ENCODE data around the gene NT5DC4. TPM values are rescaled to one million over a fixed set of nuclear protein-coding genes. Genes with fewer than 3 reads are reported as not detected.

NT5DC4 gene
- total and polyA plus RNA-seq, 2 of the 4 experiments (the other 2 are of a cell fraction) = not detected

DNA sequence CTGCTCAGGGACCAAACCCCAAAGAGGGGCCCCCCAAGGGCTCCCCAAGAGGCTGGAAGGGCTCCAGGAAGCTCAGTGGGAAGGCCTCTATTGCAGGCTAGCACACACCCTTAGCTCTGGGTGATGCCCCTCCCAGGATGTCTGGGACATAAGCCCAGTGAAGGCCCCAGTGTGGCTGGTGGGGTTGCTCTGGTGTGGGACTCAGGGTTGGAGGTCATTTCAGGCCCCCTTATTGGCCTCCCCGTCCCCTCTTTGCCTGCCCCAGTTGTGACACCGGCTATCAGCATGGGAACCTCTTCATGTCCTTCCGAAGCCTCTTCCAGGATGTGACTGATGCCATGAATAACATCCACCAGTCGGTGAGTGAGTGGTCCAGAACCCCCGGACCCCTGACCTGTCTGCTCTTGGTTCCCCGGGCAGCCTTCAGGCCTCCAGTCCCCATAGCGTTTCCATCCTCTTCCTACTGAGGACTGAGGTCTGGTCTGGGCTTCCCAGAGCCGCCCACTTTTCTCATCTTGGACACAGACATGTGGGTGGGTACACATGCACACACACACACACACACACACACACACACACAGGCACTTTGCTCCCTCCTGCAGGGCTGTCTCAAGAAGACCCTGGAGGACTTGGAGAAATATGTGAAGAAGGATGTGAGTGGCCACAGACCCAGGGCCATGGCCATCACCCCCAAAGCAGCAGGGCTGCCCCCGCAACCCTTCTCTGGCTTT, 2.2 kb downstream of the NT5DC4 start:
- Histone ChIP-seq H2BK5ac (ENCODE audit: low read depth, low read length, poor library complexity, severe bottlenecking) (no peak overlapping the region), H4K20me1 (ENCODE audit: insufficient read depth, low read length) (no peaks in the 10 kb centered on the region), H2BK20ac (ENCODE audit: low read depth, low read length) (no peak overlapping the region), H2AK9ac (replicated peaks; ENCODE audit: low read depth, low read length, poor library complexity) (peak overlapping the region; percentile 2), H3K27me3 (ENCODE audit: control insufficient read depth, insufficient read depth, low read length) (peaks cover 2% of the 10 kb centered on the region; the same call in 1 of the 2 replicates), H3K36me3 (ENCODE audit: control insufficient read depth, insufficient read depth, low read length) (no peaks in the 10 kb centered on the region), H3K27ac (ENCODE audit: insufficient read depth, low read length) (no peak overlapping the region), H2BK15ac (ENCODE audit: low read depth, low read length) (no peak overlapping the region), H3K4ac (ENCODE audit: low read depth, low read length) (no peak overlapping the region), H4K5ac (ENCODE audit: low read depth, low read length) (no peak overlapping the region), H3K23ac (ENCODE audit: low read depth, low read length) (no peak overlapping the region), H3K4me1 (ENCODE audit: control insufficient read depth, insufficient read depth, low read length) (peaks cover 1% of the 10 kb centered on the region; the same call in 1 of the 2 replicates), H3K9ac (ENCODE audit: low read depth, low read length) (no peak overlapping the region), H3K14ac (replicated peaks; ENCODE audit: low read depth, low read length) (no peak overlapping the region), H3K9me1 (ENCODE audit: insufficient read depth, low read length) (no peaks in the 10 kb centered on the region), H2BK120ac (ENCODE audit: low read depth, low read length) (no peak overlapping the region), H3K18ac (ENCODE audit: low read depth, low read length) (no peak overlapping the region), H4K91ac (ENCODE audit: insufficient read depth, low read depth, low read length) (no peak overlapping the region), H3K56ac (ENCODE audit: extremely low read depth, insufficient read depth, low read length) (no peak overlapping the region), H3K4me2 (ENCODE audit: low read depth, low read length) (no peak overlapping the region), H3K4me3 (ENCODE audit: insufficient read depth, low read depth, low read length) (no peak overlapping the region), H2AK5ac (ENCODE audit: low read depth, low read length) (no peak overlapping the region), H2AFZ (replicated peaks; ENCODE audit: low read length, poor library complexity) (no peak overlapping the region), H3K79me1 (ENCODE audit: low read depth in 1 of 2, low read length in 2 of 2) (no peaks in the 10 kb centered on the region), H3K9me3 (ENCODE audit: control insufficient read depth, insufficient read depth, low read length) (no peaks in the 10 kb centered on the region), H4K8ac (ENCODE audit: low read depth in 2 of 2, low read length in 2 of 2) (no peak overlapping the region)
- CTCF ChIA-PET = no interaction called here
- intact Hi-C loops (cut with micrococcal nuclease) = no loop called here
- POLR2A ChIA-PET (ENCODE audit: unreplicated experiment) = no interaction called here
- WGBS, 2 experiments (ENCODE audit: extremely low coverage in 2 of 2, insufficient read length in 1 of 2) = 79% methylated on average over 3 of the region's 9 CpGs; no CpG with 5 or more reads in 1 of the 2 experiments
- no TSS peak for BruUV-seq (replicated peaks)
- in situ Hi-C loops (cut with MboI; ENCODE audit: low sequenced_read_pairs) = no loop called here
- DNase-seq (no peak), ATAC-seq (ENCODE audit: low read depth) (no peak)
- TF ChIP-seq POLR2A (IDR thresholded peaks at IDR 0.05; ENCODE audit: low read depth, low read length) (no peak), CHD1 (IDR thresholded peaks at IDR 0.05; ENCODE audit: low read depth, low read length) (no peak), MXI1 (IDR thresholded peaks at IDR 0.05; ENCODE audit: borderline replicate concordance, low read depth, low read length) (no peak), RAD21 (IDR thresholded peaks at IDR 0.05; ENCODE audit: low read length) (no peak), SMC3 (IDR thresholded peaks at IDR 0.05; ENCODE audit: low read depth, low read length) (no peak), BHLHE40 (IDR thresholded peaks at IDR 0.05; ENCODE audit: low read depth, low read length) (no peak), ELK1 (IDR thresholded peaks at IDR 0.05; ENCODE audit: borderline replicate concordance, low read depth, low read length) (no peak), NFE2L2 (IDR thresholded peaks at IDR 0.05; ENCODE audit: low read depth, low read length) (no peak), MAFK (IDR thresholded peaks at IDR 0.05; ENCODE audit: low read depth, low read length) (no peak), MAZ (IDR thresholded peaks at IDR 0.05; ENCODE audit: borderline replicate concordance, low read depth, low read length) (no peak), RCOR1 (IDR thresholded peaks at IDR 0.05; ENCODE audit: insufficient replicate concordance, low read length) (no peak), CEBPB (IDR thresholded peaks at IDR 0.05; ENCODE audit: low read depth, low read length) (no peak), FOS (IDR thresholded peaks at IDR 0.05; ENCODE audit: low read depth, low read length) (no peak), RFX5 (IDR thresholded peaks at IDR 0.05; ENCODE audit: low read depth, low read length) (no peak)
- TF ChIP-seq, protein P1, sequence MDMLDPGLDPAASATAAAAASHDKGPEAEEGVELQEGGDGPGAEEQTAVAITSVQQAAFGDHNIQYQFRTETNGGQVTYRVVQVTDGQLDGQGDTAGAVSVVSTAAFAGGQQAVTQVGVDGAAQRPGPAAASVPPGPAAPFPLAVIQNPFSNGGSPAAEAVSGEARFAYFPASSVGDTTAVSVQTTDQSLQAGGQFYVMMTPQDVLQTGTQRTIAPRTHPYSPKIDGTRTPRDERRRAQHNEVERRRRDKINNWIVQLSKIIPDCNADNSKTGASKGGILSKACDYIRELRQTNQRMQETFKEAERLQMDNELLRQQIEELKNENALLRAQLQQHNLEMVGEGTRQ (IDR thresholded peaks at IDR 0.05; ENCODE audit: low read depth, low read length) = no peak
- TF ChIP-seq, protein P2, sequence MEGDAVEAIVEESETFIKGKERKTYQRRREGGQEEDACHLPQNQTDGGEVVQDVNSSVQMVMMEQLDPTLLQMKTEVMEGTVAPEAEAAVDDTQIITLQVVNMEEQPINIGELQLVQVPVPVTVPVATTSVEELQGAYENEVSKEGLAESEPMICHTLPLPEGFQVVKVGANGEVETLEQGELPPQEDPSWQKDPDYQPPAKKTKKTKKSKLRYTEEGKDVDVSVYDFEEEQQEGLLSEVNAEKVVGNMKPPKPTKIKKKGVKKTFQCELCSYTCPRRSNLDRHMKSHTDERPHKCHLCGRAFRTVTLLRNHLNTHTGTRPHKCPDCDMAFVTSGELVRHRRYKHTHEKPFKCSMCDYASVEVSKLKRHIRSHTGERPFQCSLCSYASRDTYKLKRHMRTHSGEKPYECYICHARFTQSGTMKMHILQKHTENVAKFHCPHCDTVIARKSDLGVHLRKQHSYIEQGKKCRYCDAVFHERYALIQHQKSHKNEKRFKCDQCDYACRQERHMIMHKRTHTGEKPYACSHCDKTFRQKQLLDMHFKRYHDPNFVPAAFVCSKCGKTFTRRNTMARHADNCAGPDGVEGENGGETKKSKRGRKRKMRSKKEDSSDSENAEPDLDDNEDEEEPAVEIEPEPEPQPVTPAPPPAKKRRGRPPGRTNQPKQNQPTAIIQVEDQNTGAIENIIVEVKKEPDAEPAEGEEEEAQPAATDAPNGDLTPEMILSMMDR (conservative IDR thresholded peaks at IDR 0.05; ENCODE audit: low read depth, low read length) = no peak
- dilution Hi-C loops (cut with HindIII; ENCODE audit: low sequenced_read_pairs, unreplicated experiment) = no loop called here

Measured in IMR-90 (cell line).